Ovary (tissue), 9 donors: ENCODE results near the gene HIPK1. TPM values are rescaled to one million over a fixed set of nuclear protein-coding genes. Genes with fewer than 3 reads are reported as not detected.

Source experiments
- DNase-seq, 5 donors: peaks; one replicate each; pipeline ENCODE4 v3.0.0-alpha.2; 2019 to 2020
- H3K27ac ChIP-seq, 2 donors: fragments of 200-600 bp; one replicate each; pipeline versions ENCODE4 v1.5.1 to v1.8.0; 2019 to 2022
- H3K27me3 ChIP-seq: fragments of 200-600 bp; one replicate; pipeline ENCODE4 v1.8.0; 2022
- H3K36me3 ChIP-seq: fragments of 200-600 bp; sonication (generic); one replicate; pipeline ENCODE4 v1.5.1; 2019
- H3K4me1 ChIP-seq: one replicate; pipeline ENCODE4 v1.8.1; 2013; ENCODE audit warnings: mild to moderate bottlenecking, moderate library complexity; ENCODE audit not compliant: insufficient read depth
- H3K4me3 ChIP-seq: fragments of 200-600 bp; sonication (generic); one replicate; pipeline ENCODE4 v1.5.1; 2017
- H3K9me3 ChIP-seq, 2 donors: fragments of 200-600 bp in 1 of 2; sonication (generic) in 1 of 2; one replicate each; pipeline versions ENCODE4 v1.5.1 to v1.8.1; 2013 to 2019; ENCODE audit warnings: mild to moderate bottlenecking in 1 of 2, moderate library complexity in 1 of 2
- CTCF ChIP-seq, 3 donors: fragments of 450-650 bp in 2 of 3; fragments of 200-600 bp in 1 of 3; IDR thresholded peaks; one replicate each; pipeline versions ENCODE4 v1.5.1 to v1.8.0; 2016 to 2022; ENCODE audit warnings: antibody characterized with exemption in 3 of 3, mild to moderate bottlenecking in 1 of 3
- EP300 ChIP-seq: sonication (generic); formaldehyde crosslinking; IDR thresholded peaks from one replicate; pipeline ENCODE4 v1.6.1; 2017; ENCODE audit warnings: antibody characterized with exemption
- POLR2A ChIP-seq: fragments of 450-650 bp; IDR thresholded peaks from one replicate; pipeline ENCODE4 v1.6.1; 2017; ENCODE audit warnings: antibody characterized with exemption, mild to moderate bottlenecking, moderate library complexity
- WGBS, 3 donors: extraction: QIAGEN DNeasy Blood & Tissue Kit in 1 of 3; methylation state at CpG; one replicate each; pipeline versions ENCODE4 v1.1.5 to v1.1.7; 2013 to 2017; 5-methylcytosine and 5-hydroxymethylcytosine counted together
- intact Hi-C, 4 donors: fragments of 100-400 bp; cut with DNase I; formaldehyde crosslinking; loops; one replicate each; pipeline versions ENCODE4 v1.11.0 to v1.15.1; 2022 to 2023
- polyA plus RNA-seq, 2 donors: library from polyadenylated mRNA; stranded (reverse); fragments of 200-250 nt in 1 of 2; fragments of 350-450 nt in 1 of 2; fragmentation: Illumina TruSeq in 1 of 2; extraction: RNeasy Lipid Tissue Mini Kit (QIAGEN cat#74804) in 1 of 2; gene quantifications; one replicate each; pipeline ENCODE4 v1.2.3, GENCODE V29; 2013 to 2014
- total RNA-seq, 7 donors: library from RNA; depleted of rRNA in 2 of 7; stranded (reverse); fragments of >200 nt in 2 of 7; fragmentation: NEBNext Ultra II Directional in 3 of 7; extraction: Animal tissue kit (Norgen Biotek cat#: 25700) in 3 of 7; gene quantifications; one replicate each; pipeline versions ENCODE4 v1.1.0 to v1.2.4, GENCODE V29; 2016 to 2023
- donor health status: DM: no; HTN: no; CAD: no; lungs with moderate emphysema.
- donor health status: DM: no; HTN: no; CAD: no.
- donor health status: Bipolar disorder and iron deficiency.
- donor health status: DM: yes; HTN: yes; CAD: no.
- donor health status: DM: no; HTN: no; CAD: no.
- donor health status: DM: yes; HTN: yes; CAD: no.

Gene HIPK1
- total and polyA plus RNA-seq, 9 donors: 17.5 to 77.0 (median 61.7) TPM

- TF ChIP-seq POLR2A (no peak), EP300 (no peak), CTCF (IDR thresholded peaks at IDR 0.05) (no peak)
- Histone ChIP-seq H3K4me1 (no peaks in the 10 kb centered on the region), H3K27ac (no peak overlapping the region), H3K36me3 (no peaks in the 10 kb centered on the region), H3K27me3 (no peaks in the 10 kb centered on the region), H3K9me3 (no peaks in the 10 kb centered on the region), H3K4me3 (no peak overlapping the region)
- DNase-seq: no peak
- WGBS, 3 donors: 90 to 98% (median 92%) methylated on average over 5 of the region's 5 CpGs
- intact Hi-C loops: no loop called here
Observed at GRCh38 chr1:113993072-113993471, 63.9 kb downstream of the HIPK1 start.

GRCh38 chr1:113993766-113994165 is 64.6 kb downstream of the HIPK1 start:
- DNase-seq: no peak
- Histone ChIP-seq H3K4me3 (no peak overlapping the region), H3K27ac (no peak overlapping the region), H3K36me3 (no peaks in the 10 kb centered on the region), H3K27me3 (no peaks in the 10 kb centered on the region), H3K9me3 (no peaks in the 10 kb centered on the region), H3K4me1 (no peaks in the 10 kb centered on the region)
- 89 to 100% (median 90%) methylated on average over 2 of the region's 2 CpGs for WGBS, 3 donors
- TF ChIP-seq EP300 (no peak), POLR2A (no peak), CTCF (IDR thresholded peaks at IDR 0.05) (no peak)
- intact Hi-C loops: no loop called here

DNA sequence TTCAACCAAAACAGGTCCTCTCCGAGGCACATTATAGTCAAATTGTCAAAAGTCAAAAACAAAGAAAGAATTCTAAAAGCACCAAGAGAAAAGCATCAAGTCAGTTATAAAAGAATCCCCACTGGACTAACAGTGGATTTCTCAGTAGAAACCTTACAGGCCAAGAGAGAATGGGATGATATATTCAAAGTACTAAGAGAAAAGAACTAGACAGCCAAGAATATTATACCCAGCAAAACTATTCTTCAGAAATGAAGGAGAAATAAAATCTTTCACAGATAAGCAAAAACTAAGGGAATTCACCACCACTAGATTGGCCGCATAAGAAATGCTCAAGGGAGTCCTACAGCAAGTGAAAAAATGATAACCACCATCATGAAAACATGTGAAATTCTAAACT is 66.3 kb downstream of the HIPK1 start:
- intact Hi-C loops: no loop called here
- Histone ChIP-seq H3K4me1 (no peaks in the 10 kb centered on the region), H3K9me3 (no peaks in the 10 kb centered on the region), H3K27ac (no peak overlapping the region), H3K36me3 (no peaks in the 10 kb centered on the region), H3K27me3 (no peaks in the 10 kb centered on the region), H3K4me3 (no peak overlapping the region)
- 96 to 99% (median 97%) methylated on average over 2 of the region's 2 CpGs for WGBS, 3 donors
- no peak for TF ChIP-seq EP300
- no peak for TF ChIP-seq POLR2A
- TF ChIP-seq CTCF (IDR thresholded peaks at IDR 0.05): no peak
- DNase-seq: no peak

GRCh38 chr1:113998361-113998760 is 69.2 kb downstream of the HIPK1 start:
- Histone ChIP-seq H3K36me3 (no peaks in the 10 kb centered on the region), H3K4me3 (no peak overlapping the region), H3K9me3 (no peaks in the 10 kb centered on the region), H3K27ac (no peak overlapping the region), H3K27me3 (no peaks in the 10 kb centered on the region), H3K4me1 (peaks cover 5% of the 10 kb centered on the region)
- DNase-seq: no peak
- intact Hi-C loops: no loop called here
- WGBS, 3 donors: 12 to 20% (median 17%) methylated on average over 4 of the region's 4 CpGs
- TF ChIP-seq EP300 (no peak), POLR2A (no peak), CTCF (IDR thresholded peaks at IDR 0.05) (no peak)

DNA sequence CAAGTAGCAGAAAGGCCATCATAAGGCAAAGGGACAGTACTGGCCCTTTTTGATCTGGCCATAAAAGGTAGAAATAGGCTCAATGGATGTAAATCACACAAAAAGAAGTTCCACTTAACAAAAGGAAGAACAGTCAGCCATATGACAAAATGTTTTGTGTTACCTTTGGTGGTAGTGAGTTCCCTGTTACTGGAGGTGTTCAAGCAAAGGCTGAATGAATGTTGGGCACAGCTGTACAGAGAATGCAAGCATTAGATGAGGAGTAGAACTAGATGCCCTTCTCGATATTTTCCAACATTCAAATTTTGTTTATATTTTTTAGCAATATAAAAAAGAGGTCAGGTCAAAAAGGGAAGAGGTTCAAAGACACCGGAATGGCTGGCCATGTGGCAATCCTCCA is 70.1 kb downstream of the HIPK1 start:
- no peaks in the 10 kb centered on the region for H3K27me3 ChIP-seq
- H3K27ac ChIP-seq: no peak overlapping the region
- H3K4me3 ChIP-seq: no peak overlapping the region
- H3K36me3 ChIP-seq: no peaks in the 10 kb centered on the region
- no peaks in the 10 kb centered on the region for H3K9me3 ChIP-seq
- no peak for DNase-seq
- H3K4me1 ChIP-seq: peaks cover 5% of the 10 kb centered on the region
- no peak for TF ChIP-seq CTCF (IDR thresholded peaks at IDR 0.05)
- no peak for TF ChIP-seq EP300
- TF ChIP-seq POLR2A: no peak
- WGBS, 3 donors: 31 to 40% (median 39%) methylated on average over 2 of the region's 2 CpGs
- intact Hi-C loops: no loop called here
